HL-60 (cell line): Measurements from ENCODE around the gene SLC39A10.

ENCODE experiments used
- TF ChIP-seq, protein P1 (sequence below): IDR thresholded peaks from one replicate; pipeline ENCODE4 v1.5.1; 2011; ENCODE audit warnings: low read length, control low read depth, inconsistent platforms; ENCODE audit not compliant: insufficient read depth
- TF ChIP-seq, protein P2 (sequence below): IDR thresholded peaks from 2 replicates; pipeline ENCODE4 v1.6.1; 2012; ENCODE audit warnings: low read depth; ENCODE audit not compliant: insufficient replicate concordance

DNA sequence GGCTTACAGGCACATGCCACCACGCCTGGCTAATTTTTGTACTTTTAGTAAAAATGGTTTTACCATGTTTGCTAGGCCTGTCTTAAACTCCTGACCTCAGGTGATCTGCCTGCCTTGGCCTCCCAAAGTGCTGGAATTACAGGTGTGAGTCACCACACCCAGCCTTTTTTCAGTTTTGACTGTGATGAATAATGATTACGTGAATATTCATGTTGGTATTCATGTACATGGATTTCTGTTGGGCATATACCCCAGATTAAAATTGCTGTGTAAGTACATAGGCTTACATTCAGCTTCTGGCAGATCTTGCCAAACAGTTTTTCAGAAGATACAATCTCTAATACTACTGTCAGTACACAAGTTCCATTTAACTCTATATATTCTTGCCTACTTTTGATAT is 20.9 kb downstream of the SLC39A10 start:
- TF ChIP-seq, protein P1, sequence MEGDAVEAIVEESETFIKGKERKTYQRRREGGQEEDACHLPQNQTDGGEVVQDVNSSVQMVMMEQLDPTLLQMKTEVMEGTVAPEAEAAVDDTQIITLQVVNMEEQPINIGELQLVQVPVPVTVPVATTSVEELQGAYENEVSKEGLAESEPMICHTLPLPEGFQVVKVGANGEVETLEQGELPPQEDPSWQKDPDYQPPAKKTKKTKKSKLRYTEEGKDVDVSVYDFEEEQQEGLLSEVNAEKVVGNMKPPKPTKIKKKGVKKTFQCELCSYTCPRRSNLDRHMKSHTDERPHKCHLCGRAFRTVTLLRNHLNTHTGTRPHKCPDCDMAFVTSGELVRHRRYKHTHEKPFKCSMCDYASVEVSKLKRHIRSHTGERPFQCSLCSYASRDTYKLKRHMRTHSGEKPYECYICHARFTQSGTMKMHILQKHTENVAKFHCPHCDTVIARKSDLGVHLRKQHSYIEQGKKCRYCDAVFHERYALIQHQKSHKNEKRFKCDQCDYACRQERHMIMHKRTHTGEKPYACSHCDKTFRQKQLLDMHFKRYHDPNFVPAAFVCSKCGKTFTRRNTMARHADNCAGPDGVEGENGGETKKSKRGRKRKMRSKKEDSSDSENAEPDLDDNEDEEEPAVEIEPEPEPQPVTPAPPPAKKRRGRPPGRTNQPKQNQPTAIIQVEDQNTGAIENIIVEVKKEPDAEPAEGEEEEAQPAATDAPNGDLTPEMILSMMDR: no peak
- TF ChIP-seq, protein P2, sequence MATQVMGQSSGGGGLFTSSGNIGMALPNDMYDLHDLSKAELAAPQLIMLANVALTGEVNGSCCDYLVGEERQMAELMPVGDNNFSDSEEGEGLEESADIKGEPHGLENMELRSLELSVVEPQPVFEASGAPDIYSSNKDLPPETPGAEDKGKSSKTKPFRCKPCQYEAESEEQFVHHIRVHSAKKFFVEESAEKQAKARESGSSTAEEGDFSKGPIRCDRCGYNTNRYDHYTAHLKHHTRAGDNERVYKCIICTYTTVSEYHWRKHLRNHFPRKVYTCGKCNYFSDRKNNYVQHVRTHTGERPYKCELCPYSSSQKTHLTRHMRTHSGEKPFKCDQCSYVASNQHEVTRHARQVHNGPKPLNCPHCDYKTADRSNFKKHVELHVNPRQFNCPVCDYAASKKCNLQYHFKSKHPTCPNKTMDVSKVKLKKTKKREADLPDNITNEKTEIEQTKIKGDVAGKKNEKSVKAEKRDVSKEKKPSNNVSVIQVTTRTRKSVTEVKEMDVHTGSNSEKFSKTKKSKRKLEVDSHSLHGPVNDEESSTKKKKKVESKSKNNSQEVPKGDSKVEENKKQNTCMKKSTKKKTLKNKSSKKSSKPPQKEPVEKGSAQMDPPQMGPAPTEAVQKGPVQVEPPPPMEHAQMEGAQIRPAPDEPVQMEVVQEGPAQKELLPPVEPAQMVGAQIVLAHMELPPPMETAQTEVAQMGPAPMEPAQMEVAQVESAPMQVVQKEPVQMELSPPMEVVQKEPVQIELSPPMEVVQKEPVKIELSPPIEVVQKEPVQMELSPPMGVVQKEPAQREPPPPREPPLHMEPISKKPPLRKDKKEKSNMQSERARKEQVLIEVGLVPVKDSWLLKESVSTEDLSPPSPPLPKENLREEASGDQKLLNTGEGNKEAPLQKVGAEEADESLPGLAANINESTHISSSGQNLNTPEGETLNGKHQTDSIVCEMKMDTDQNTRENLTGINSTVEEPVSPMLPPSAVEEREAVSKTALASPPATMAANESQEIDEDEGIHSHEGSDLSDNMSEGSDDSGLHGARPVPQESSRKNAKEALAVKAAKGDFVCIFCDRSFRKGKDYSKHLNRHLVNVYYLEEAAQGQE: no peak
